HepG2 (cell line): Measurements from ENCODE around the gene CHST11. TPM values are rescaled to one million over a fixed set of nuclear protein-coding genes. Genes with fewer than 3 reads are reported as not detected.

Source experiments
- ATAC-seq: fragments of 200-7000 bp; cut with Tn5 transposase; 3 replicates; pipeline ENCODE4 v1.9.1; 2020; ENCODE audit warnings: mild to moderate bottlenecking, moderate library complexity
- BruUV-seq: library from RNA; stranded (reverse); fragments of 400-500 nt; replicated peaks from 2 replicates; lab custom pipeline; 2021; lab: Mats Ljungman, UMichigan
- CTCF ChIA-PET: fragments of 300-600 bp; formaldehyde crosslinking; extraction: SDS; loops from one replicate; lab custom pipeline; 2021; ENCODE audit warnings: low total read pairs, inconsistent platforms, low intra/inter-chr PET ratio; lab: Yijun Ruan, JAX
- POLR2A ChIA-PET: fragments of 350-600 bp; sonication (Branson Sonifier 250); formaldehyde crosslinking; loops from one replicate; lab custom pipeline; 2020; ENCODE audit warnings: antibody characterized with exemption, inconsistent platforms; lab: Yijun Ruan, JAX
- DNase-seq: peaks from one replicate; pipeline ENCODE4 v3.0.0-alpha.2; 2015; ENCODE audit warnings: low spot score
- FAIRE-seq: peaks from 3 replicates; lab custom pipeline; 2011; peaks lifted over from hg19 to GRCh38; lab: Jason Lieb, UNC
- H2AFZ ChIP-seq: one replicate; pipeline ENCODE4 v1.6.1; 2011; ENCODE audit warnings: low read length, inconsistent platforms
- H3K27ac ChIP-seq: fragments of 300-600 bp; 3 replicates; pipeline ENCODE4 v1.8.0; 2011; ENCODE audit warnings: mixed run types, mild to moderate bottlenecking, mixed read lengths, low read length, inconsistent platforms; ENCODE audit not compliant: insufficient read depth; ENCODE audit errors: extremely low read length
- H3K27me3 ChIP-seq, 2 experiments: fragments of 200-600 bp in 1 of 2; 2 replicates in 1 of 2; 3 replicates in 1 of 2; pipeline versions ENCODE4 v1.6.0 to v1.8.0; 2011; ENCODE audit warnings: low read length in 2 of 2, mild to moderate bottlenecking in 2 of 2, moderate library complexity in 2 of 2, inconsistent platforms in 1 of 2; ENCODE audit not compliant: insufficient read depth in 2 of 2, control insufficient read depth in 1 of 2
- H3K36me3 ChIP-seq, 2 experiments: fragments of 200-600 bp in 1 of 2; replicated peaks in 1 of 2; 2 replicates in 1 of 2; 3 replicates in 1 of 2; pipeline versions ENCODE4 v1.5.1 to v1.8.0; 2011; ENCODE audit warnings: low read length in 2 of 2, inconsistent platforms in 1 of 2; ENCODE audit not compliant: insufficient read depth in 2 of 2, control insufficient read depth in 1 of 2
- H3K4me1 ChIP-seq: 2 replicates; pipeline ENCODE4 v1.5.1; 2012; ENCODE audit warnings: low read length, inconsistent platforms; ENCODE audit not compliant: insufficient read depth
- H3K4me2 ChIP-seq: 2 replicates; pipeline ENCODE4 v1.6.0; 2011; ENCODE audit warnings: low read depth, low read length, inconsistent platforms
- H3K4me3 ChIP-seq, 3 experiments: fragments of 200-600 bp in 1 of 3; sonication (generic), shearing (Covaris generic) in 1 of 3; replicated peaks in 1 of 3; 2 replicates each; pipeline ENCODE4 v1.5.1; 2011 to 2016; ENCODE audit warnings: low read length in 3 of 3, inconsistent platforms in 2 of 3, low read depth in 2 of 3, mild to moderate bottlenecking in 2 of 3, control low read depth in 1 of 3, mixed read lengths in 1 of 3; ENCODE audit not compliant: insufficient read depth in 1 of 3
- H3K79me2 ChIP-seq: one replicate; pipeline ENCODE4 v1.6.1; 2011; ENCODE audit warnings: low read length, inconsistent platforms; ENCODE audit not compliant: insufficient read depth
- H3K9ac ChIP-seq: 2 replicates; pipeline ENCODE4 v1.6.0; 2011; ENCODE audit warnings: mild to moderate bottlenecking, low read depth, low read length, inconsistent platforms; ENCODE audit not compliant: insufficient read depth
- H3K9me3 ChIP-seq: 2 replicates; pipeline ENCODE4 v1.5.1; 2012; ENCODE audit warnings: mild to moderate bottlenecking, low read length
- H4K20me1 ChIP-seq: 2 replicates; pipeline ENCODE4 v1.6.0; 2011; ENCODE audit warnings: inconsistent platforms, mild to moderate bottlenecking, low read length, moderate library complexity; ENCODE audit not compliant: insufficient read depth
- KLF16 ChIP-seq, 2 experiments: sonication (generic) in 1 of 2; formaldehyde crosslinking in 1 of 2; IDR thresholded peaks; 2 replicates each; pipeline versions ENCODE4 v1.6.1 to v1.8.0; 2016 to 2023; ENCODE audit warnings: missing genetic modification reagents in 2 of 2, missing compliant biosample characterization in 1 of 2
- MLLT10 ChIP-seq: sonication (generic); formaldehyde crosslinking; IDR thresholded peaks from 2 replicates; pipeline ENCODE4 v1.4.0; 2020; ENCODE audit warnings: missing genetic modification reagents
- PHF8 ChIP-seq: sonication (generic); formaldehyde crosslinking; IDR thresholded peaks from 2 replicates; pipeline ENCODE4 v1.5.0; 2020; ENCODE audit warnings: missing genetic modification reagents
- RARA ChIP-seq: IDR thresholded peaks from 2 replicates; pipeline ENCODE4 v1.6.1; 2016; ENCODE audit warnings: missing genetic modification reagents, missing compliant biosample characterization
- RBM22 ChIP-seq: fragments of 200-400 bp; formaldehyde crosslinking; optimal IDR thresholded peaks from 2 replicates; pipeline ENCODE3; 2017; ENCODE audit warnings: mild to moderate bottlenecking, low read length, moderate library complexity
- SIX1 ChIP-seq: sonication (generic); formaldehyde crosslinking; IDR thresholded peaks from 2 replicates; pipeline ENCODE4 v1.4.0; 2020; ENCODE audit warnings: missing genetic modification reagents, borderline replicate concordance
- TGIF2 ChIP-seq: IDR thresholded peaks from 2 replicates; pipeline ENCODE4 v1.6.1; 2016; ENCODE audit warnings: control low read depth, missing compliant biosample characterization
- WIZ ChIP-seq: sonication (generic); formaldehyde crosslinking; IDR thresholded peaks from 2 replicates; pipeline ENCODE4 v1.5.1; 2020; ENCODE audit warnings: mild to moderate bottlenecking, missing genetic modification reagents
- ZFP62 ChIP-seq: sonication (generic); formaldehyde crosslinking; IDR thresholded peaks from 2 replicates; pipeline ENCODE4 v1.4.0; 2020; ENCODE audit warnings: missing genetic modification reagents
- ZNF33B ChIP-seq: sonication (generic); formaldehyde crosslinking; IDR thresholded peaks from 2 replicates; pipeline ENCODE4 v1.5.1; 2020; ENCODE audit warnings: mild to moderate bottlenecking, missing genetic modification reagents
- ZNF567 ChIP-seq: sonication (generic); formaldehyde crosslinking; IDR thresholded peaks from 2 replicates; pipeline ENCODE4 v1.8.1; 2023; ENCODE audit warnings: mild to moderate bottlenecking, missing genetic modification reagents, borderline replicate concordance
- WGBS: methylation state at CpG from one replicate; pipeline ENCODE4 v1.1.6; 2017; ENCODE audit warnings: low lambda C conversion rate; 5-methylcytosine and 5-hydroxymethylcytosine counted together
- in situ Hi-C: cut with HindIII; loops from 2 replicates; pipeline ENCODE4 v1.10.0; 2017; ENCODE audit warnings: low pct_unique_long_range_greater_than_20kb; ENCODE audit not compliant: extremely low pct_ligation_motif_present
- intact Hi-C: fragments of 100-400 bp; cut with micrococcal nuclease; formaldehyde crosslinking; loops from one replicate; pipeline ENCODE4 v1.10.0; 2022; ENCODE audit not compliant: unreplicated experiment
- polyA plus RNA-seq, 8 experiments: library from polyadenylated mRNA; depleted of rRNA in 3 of 8; stranded (reverse) in 7 of 8; unstranded in 1 of 8; fragments of >200 nt; fragmentation: Illumina TruSeq in 4 of 8; extraction: Trizol in 4 of 8; gene quantifications; 2 replicates each; pipeline versions ENCODE4 v1.2.1 to v1.2.3, GENCODE V29; 2011 to 2016; ENCODE audit warnings: low read depth in 4 of 8, missing spikeins in 1 of 8, mixed read lengths in 1 of 8; ENCODE audit not compliant: insufficient read depth in 1 of 8
- total RNA-seq, 5 experiments: library from RNA; depleted of rRNA; stranded (reverse); fragments of >200 nt; fragmentation: Illumina TruSeq; extraction: Trizol; gene quantifications; 2 replicates each; pipeline ENCODE4 v1.2.3, GENCODE V29; 2016; ENCODE audit warnings: low read depth in 1 of 5
- TF ChIP-seq, protein P1 (sequence below): sonication (generic); formaldehyde crosslinking; IDR thresholded peaks from 2 replicates; pipeline ENCODE4 v1.5.1; 2020; ENCODE audit warnings: mild to moderate bottlenecking, missing genetic modification reagents

The CHST11 gene
- total and polyA plus RNA-seq, 2 of the 13 experiments (the other 11 are each of a cell fraction or from before 2014, with no cell fraction given), result 0.15 TPM; not detected in 1

DNA sequence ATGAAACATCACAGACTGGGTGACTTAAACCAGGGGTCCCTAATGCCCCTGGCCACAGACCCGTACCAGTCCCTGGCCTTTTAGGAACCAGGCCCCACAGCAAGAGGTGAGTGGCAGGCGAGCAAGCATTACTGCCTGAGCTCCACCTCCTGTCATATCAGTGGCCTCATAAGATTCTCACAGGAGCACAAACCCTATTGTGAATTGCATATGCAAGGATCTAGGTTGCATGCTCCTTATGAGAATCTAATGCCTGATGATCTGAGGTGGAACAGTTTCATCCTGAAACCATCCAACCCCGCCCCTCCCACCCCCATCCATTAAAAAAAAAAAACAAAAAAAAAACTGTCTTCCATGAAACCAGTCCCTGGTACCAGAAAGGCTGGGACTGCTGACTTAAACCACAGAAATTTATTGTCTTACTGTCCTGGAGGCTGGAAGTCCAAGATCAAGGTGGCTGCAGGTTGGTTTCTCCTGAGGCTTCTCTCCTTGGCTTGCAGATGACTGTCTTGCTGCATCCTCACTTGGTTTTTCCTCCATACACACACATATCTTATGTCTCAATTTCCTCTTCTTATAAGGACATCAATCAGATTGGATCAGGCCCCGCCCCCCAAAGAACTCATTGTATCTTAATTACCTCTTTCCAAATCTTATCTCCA lies 235.9 kb downstream of the CHST11 start (continued):
- TF ChIP-seq, protein P1, sequence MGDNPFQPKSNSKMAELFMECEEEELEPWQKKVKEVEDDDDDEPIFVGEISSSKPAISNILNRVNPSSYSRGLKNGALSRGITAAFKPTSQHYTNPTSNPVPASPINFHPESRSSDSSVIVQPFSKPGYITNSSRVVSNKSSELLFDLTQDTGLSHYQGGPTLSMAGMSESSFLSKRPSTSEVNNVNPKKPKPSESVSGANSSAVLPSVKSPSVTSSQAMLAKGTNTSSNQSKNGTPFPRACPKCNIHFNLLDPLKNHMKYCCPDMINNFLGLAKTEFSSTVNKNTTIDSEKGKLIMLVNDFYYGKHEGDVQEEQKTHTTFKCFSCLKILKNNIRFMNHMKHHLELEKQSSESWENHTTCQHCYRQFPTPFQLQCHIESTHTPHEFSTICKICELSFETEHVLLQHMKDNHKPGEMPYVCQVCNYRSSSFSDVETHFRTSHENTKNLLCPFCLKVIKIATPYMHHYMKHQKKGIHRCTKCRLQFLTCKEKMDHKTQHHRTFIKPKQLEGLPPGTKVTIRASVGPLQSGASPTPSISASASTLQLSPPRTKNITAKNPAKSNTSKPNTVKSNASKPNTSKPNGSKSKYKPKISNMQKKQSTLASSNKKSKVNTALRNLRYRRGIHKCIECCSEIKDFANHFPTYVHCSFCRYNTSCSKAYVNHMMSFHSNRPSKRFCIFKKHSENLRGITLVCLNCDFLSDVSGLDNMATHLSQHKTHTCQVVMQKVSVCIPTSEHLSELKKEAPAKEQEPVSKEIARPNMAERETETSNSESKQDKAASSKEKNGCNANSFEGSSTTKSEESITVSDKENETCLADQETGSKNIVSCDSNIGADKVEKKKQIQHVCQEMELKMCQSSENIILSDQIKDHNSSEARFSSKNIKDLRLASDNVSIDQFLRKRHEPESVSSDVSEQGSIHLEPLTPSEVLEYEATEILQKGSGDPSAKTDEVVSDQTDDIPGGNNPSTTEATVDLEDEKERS (CRISPR knock-in tag), result no peak
- no peak for TF ChIP-seq SIX1 (CRISPR knock-in tag)
- no peak for TF ChIP-seq WIZ (CRISPR knock-in tag)
- TF ChIP-seq KLF16 (CRISPR knock-in tag; IDR thresholded peaks at IDR 0.05), result no peak
- no peak for TF ChIP-seq TGIF2 (CRISPR knock-in tag)
- no peak for TF ChIP-seq PHF8 (CRISPR knock-in tag)

DNA sequence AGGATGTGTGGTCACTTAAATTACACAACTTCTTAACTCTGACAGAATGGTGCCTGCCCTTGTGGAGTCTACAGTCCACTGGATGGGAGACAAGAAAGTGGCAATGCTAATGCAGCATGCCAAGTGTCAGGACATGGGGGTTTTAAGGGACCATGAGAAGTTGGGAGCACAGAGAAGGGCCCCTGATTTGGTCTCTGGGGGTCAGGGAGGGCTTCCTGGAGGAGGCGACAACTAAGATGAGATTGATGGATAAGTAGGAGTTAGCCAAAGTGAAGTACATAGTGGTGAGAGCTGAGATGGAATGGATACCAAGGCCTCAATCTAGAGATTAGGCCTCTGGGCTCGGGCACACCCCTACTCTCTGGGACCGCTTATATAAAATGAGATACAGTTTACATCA lies 236.7 kb downstream of the CHST11 start:
- intact Hi-C loops, result no loop called here
- BruUV-seq, result no TSS peak
- Histone ChIP-seq H3K4me3 (no peak overlapping the region), H3K36me3 (no peaks in the 10 kb centered on the region), H3K4me2 (no peak overlapping the region), H3K9ac (no peak overlapping the region), H2AFZ (no peak overlapping the region)
- FAIRE-seq, result no peak
- in situ Hi-C loops, result no loop called here
- no peak for TF ChIP-seq MLLT10
- no peak for TF ChIP-seq RBM22
- no peak for TF ChIP-seq RARA
- no peak for TF ChIP-seq ZFP62 (CRISPR knock-in tag)
- no peak for TF ChIP-seq ZNF567 (CRISPR knock-in tag)
- TF ChIP-seq ZNF33B, result no peak
- TF ChIP-seq, all 625 proteins: peak for 0
- CTCF ChIA-PET, result no interaction called here
- Histone ChIP-seq H3K79me2 (no peaks in the 10 kb centered on the region), H4K20me1 (no peaks in the 10 kb centered on the region), H3K9me3 (no peaks in the 10 kb centered on the region), H3K4me1 (no peaks in the 10 kb centered on the region), H3K27me3 (peaks cover 3 to 4% of the 10 kb centered on the region in 2 experiments; a peak in 3 of 5 replicates), H3K27ac (no peak overlapping the region)
- ATAC-seq (no peak), DNase-seq (no peak)
- WGBS, result 64% methylated on average over 3 of the region's 3 CpGs
- POLR2A ChIA-PET, result no interaction called here
